ENCODE results near the gene PRICKLE4. TPM values are rescaled to one million over a fixed set of nuclear protein-coding genes. Genes with fewer than 3 reads are reported as not detected.

PRICKLE4 gene
- total and polyA plus RNA-seq, 2 of the 13 experiments (the other 11 are each of a cell fraction or from before 2014, with no cell fraction given) = 0.92 to 1.2 TPM

DNA sequence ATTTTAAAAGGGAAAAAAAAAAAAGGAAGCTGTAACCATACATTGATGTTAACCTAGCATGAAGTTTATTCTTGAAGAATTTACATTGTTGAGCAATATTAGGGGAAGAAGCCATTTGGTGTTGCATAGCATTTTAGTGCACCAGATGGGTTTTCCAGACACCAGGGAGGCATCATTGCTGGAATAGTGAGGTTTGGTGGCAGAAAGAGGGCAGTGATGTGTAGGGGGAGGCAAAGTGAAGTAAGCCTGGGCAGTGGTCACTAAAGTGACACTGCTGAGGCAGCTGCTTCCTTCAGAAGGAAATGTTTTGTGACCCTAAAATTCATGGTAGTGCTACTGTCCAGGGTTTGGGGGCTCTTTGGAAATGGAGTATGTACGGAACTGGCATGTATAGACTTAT is 9.5 kb downstream of the PRICKLE4 start (continued):
- TF ChIP-seq, protein P1, sequence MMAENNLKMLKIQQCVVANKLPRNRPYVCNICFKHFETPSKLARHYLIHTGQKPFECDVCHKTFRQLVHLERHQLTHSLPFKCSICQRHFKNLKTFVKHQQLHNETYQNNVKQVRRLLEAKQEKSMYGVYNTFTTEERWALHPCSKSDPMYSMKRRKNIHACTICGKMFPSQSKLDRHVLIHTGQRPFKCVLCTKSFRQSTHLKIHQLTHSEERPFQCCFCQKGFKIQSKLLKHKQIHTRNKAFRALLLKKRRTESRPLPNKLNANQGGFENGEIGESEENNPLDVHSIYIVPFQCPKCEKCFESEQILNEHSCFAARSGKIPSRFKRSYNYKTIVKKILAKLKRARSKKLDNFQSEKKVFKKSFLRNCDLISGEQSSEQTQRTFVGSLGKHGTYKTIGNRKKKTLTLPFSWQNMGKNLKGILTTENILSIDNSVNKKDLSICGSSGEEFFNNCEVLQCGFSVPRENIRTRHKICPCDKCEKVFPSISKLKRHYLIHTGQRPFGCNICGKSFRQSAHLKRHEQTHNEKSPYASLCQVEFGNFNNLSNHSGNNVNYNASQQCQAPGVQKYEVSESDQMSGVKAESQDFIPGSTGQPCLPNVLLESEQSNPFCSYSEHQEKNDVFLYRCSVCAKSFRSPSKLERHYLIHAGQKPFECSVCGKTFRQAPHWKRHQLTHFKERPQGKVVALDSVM (CRISPR knock-in tag; IDR thresholded peaks at IDR 0.05) = no peak
- peak in 1 of 2 experiments; percentile 43; a peak in 1 of 4 replicates for TF ChIP-seq POLR2A (IDR thresholded peaks at IDR 0.05; ENCODE audit: insufficient read depth in 1 of 2, low read depth in 2 of 2, low read length in 2 of 2)
- TF ChIP-seq LCORL (IDR thresholded peaks at IDR 0.05) = no peak
- no peak for TF ChIP-seq LCORL (CRISPR knock-in tag; IDR thresholded peaks at IDR 0.05)
- no peak for TF ChIP-seq ZNF234 (CRISPR knock-in tag; conservative IDR thresholded peaks at IDR 0.05)
- peak; percentile 34; the same call in 1 of the 2 replicates for TF ChIP-seq PAF1 (CRISPR knock-in tag; IDR thresholded peaks at IDR 0.05)
- no peak for TF ChIP-seq DMAP1 (CRISPR knock-in tag; IDR thresholded peaks at IDR 0.05)
- no peak for TF ChIP-seq ZNF564 (CRISPR knock-in tag; IDR thresholded peaks at IDR 0.05)

DNA sequence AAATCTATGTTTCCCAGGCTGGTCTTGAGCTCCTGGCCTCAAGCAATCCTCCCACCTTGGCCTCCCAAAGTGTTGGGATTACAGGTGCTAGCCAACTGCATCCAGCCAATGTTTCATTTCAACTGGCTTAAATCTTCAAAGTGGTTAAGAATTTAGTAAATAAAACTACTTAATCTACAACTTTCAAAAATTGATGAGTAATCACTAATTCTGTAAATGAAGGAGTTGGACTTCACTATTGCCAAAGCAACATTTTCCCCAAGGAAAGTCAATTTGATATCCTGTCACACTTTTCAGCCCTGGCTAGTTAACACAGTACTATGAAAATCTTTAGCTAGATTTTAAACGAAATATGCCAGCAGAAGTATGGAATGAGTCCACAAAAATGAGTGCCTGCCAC is 10.7 kb downstream of the PRICKLE4 start:
- Histone ChIP-seq H3K27ac (ENCODE audit: extremely low read length, insufficient read depth, low read length) (no peak overlapping the region), H3K9me3 (ENCODE audit: low read length) (no peaks in the 10 kb centered on the region), H3K4me2 (ENCODE audit: low read depth, low read length) (no peak overlapping the region), H4K20me1 (ENCODE audit: insufficient read depth, low read length) (no peaks in the 10 kb centered on the region), H2AFZ (ENCODE audit: low read length) (no peak overlapping the region), H3K4me3 (replicated peaks in 1 of 3; ENCODE audit: insufficient read depth in 1 of 3, low read depth in 2 of 3, low read length in 3 of 3) (no peak overlapping the region), H3K36me3 (replicated peaks in 1 of 2; ENCODE audit: control insufficient read depth in 1 of 2, insufficient read depth in 2 of 2, low read length in 2 of 2) (peaks cover 12 to 43% of the 10 kb centered on the region in 2 experiments), H3K79me2 (ENCODE audit: insufficient read depth, low read length) (peaks cover 20% of the 10 kb centered on the region), H3K27me3 (ENCODE audit: control insufficient read depth in 1 of 2, insufficient read depth in 2 of 2, low read length in 2 of 2) (no peaks in the 10 kb centered on the region; a peak in 2 of 5 replicates), H3K9ac (ENCODE audit: insufficient read depth, low read depth, low read length) (no peak overlapping the region), H3K4me1 (ENCODE audit: insufficient read depth, low read length) (peaks cover 19% of the 10 kb centered on the region)
- intact Hi-C loops (cut with micrococcal nuclease; ENCODE audit: unreplicated experiment) (no loop called here), in situ Hi-C loops (cut with HindIII; ENCODE audit: extremely low pct_ligation_motif_present, low pct_unique_long_range_greater_than_20kb) (loop anchor here (25.0 kb wide), 1 partner anchor 421 kb away; the partner anchor contains the start of gene MRPS10)
- CTCF ChIA-PET (ENCODE audit: low intra/inter-chr PET ratio, low total read pairs) = no interaction called here
- POLR2A ChIA-PET = interaction anchor here (0.6 to 1.3 kb wide), 2 partner anchors 49 to 57 kb away, joined by 3 read pairs; no protein-coding TSS in a partner anchor
- ATAC-seq = no peak
- no TSS peak for BruUV-seq (replicated peaks)
- no peak for DNase-seq (ENCODE audit: low spot score)
- FAIRE-seq = no peak
- no peak for TF ChIP-seq MBNL3 (CRISPR knock-in tag; conservative IDR thresholded peaks at IDR 0.05)
- TF ChIP-seq AKAP8 (CRISPR knock-in tag; IDR thresholded peaks at IDR 0.05) = no peak
- no peak for TF ChIP-seq SSRP1 (CRISPR knock-in tag; IDR thresholded peaks at IDR 0.05)
- peak; percentile 96 to 98 for TF ChIP-seq MAFK (conservative IDR thresholded peaks at IDR 0.05 in 1 of 2, IDR thresholded peaks at IDR 0.05 in 1 of 2; ENCODE audit: low read length in 2 of 2)
- TF ChIP-seq, protein P2, sequence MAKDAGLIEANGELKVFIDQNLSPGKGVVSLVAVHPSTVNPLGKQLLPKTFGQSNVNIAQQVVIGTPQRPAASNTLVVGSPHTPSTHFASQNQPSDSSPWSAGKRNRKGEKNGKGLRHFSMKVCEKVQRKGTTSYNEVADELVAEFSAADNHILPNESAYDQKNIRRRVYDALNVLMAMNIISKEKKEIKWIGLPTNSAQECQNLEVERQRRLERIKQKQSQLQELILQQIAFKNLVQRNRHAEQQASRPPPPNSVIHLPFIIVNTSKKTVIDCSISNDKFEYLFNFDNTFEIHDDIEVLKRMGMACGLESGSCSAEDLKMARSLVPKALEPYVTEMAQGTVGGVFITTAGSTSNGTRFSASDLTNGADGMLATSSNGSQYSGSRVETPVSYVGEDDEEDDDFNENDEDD (CRISPR knock-in tag; IDR thresholded peaks at IDR 0.05; ENCODE audit: borderline replicate concordance) = no peak
- no peak for TF ChIP-seq NFE2L2 (IDR thresholded peaks at IDR 0.05; ENCODE audit: low read length)
- no peak for TF ChIP-seq HOXA9 (CRISPR knock-in tag; IDR thresholded peaks at IDR 0.05; ENCODE audit: borderline replicate concordance)
- TF ChIP-seq ZNF567 (CRISPR knock-in tag; IDR thresholded peaks at IDR 0.05; ENCODE audit: borderline replicate concordance) = no peak
- no peak for TF ChIP-seq ZNF619 (CRISPR knock-in tag; IDR thresholded peaks at IDR 0.05)
- TF ChIP-seq ZNF3 (CRISPR knock-in tag; IDR thresholded peaks at IDR 0.05) = no peak
- no peak for TF ChIP-seq GATAD2A (CRISPR knock-in tag; IDR thresholded peaks at IDR 0.05)
- no peak for TF ChIP-seq ZNF382 (CRISPR knock-in tag; IDR thresholded peaks at IDR 0.05; ENCODE audit: borderline replicate concordance)
- TF ChIP-seq SNAPC2 (CRISPR knock-in tag; IDR thresholded peaks at IDR 0.05) = no peak
- no peak for TF ChIP-seq ZSCAN25 (CRISPR knock-in tag; IDR thresholded peaks at IDR 0.05)
- TF ChIP-seq MAFF (IDR thresholded peaks at IDR 0.05; ENCODE audit: low read depth, low read length) = peak; percentile 97
- no peak for TF ChIP-seq NR2F6 (IDR thresholded peaks at IDR 0.05)
- TF ChIP-seq NR2F6 (CRISPR knock-in tag; IDR thresholded peaks at IDR 0.05) = no peak
- peak; percentile 0 for TF ChIP-seq AGO2 (optimal IDR thresholded peaks at IDR 0.05; ENCODE audit: low read depth, low read length)
- 82% methylated on average over 1 of the region's 1 CpG for WGBS (ENCODE audit: low lambda C conversion rate)

Data from HepG2 (cell line).